ENCODE results near the gene UTF1. TPM values are rescaled to one million over a fixed set of nuclear protein-coding genes. Genes with fewer than 3 reads are reported as not detected.

Gene UTF1, protein sequence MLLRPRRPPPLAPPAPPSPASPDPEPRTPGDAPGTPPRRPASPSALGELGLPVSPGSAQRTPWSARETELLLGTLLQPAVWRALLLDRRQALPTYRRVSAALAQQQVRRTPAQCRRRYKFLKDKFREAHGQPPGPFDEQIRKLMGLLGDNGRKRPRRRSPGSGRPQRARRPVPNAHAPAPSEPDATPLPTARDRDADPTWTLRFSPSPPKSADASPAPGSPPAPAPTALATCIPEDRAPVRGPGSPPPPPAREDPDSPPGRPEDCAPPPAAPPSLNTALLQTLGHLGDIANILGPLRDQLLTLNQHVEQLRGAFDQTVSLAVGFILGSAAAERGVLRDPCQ
- not detected for total RNA-seq

GRCh38 chr10:133230044-133230361 is at the start of gene UTF1:
UTF1 (plus strand) TSS chr10:133230217; CDS start chr10:133230289, 72 bp downstream.
- H3K4me3 ChIP-seq, result peak within 1 kb of the TSS; percentile 49
- TF ChIP-seq CTCF (IDR thresholded peaks at IDR 0.05), result no peak
- DNase-seq (ENCODE audit: low spot score) (no peak), ATAC-seq (ENCODE audit: insufficient number of reproducible peaks, low FRiP score, low read depth) (no peak)
- no peaks in the 10 kb centered on the region for H3K4me1 ChIP-seq (ENCODE audit: control insufficient read depth in 1 of 2, low read depth in 2 of 2)
- no peaks in the 10 kb centered on the region for H3K36me3 ChIP-seq
- H3K27me3 ChIP-seq (replicated peaks; ENCODE audit: insufficient read depth), result no peaks in the 10 kb centered on the region
- no peak within 1 kb of the TSS for H3K27ac ChIP-seq
- no peaks in the 10 kb centered on the region for H3K9me3 ChIP-seq

GRCh38 chr10:133180965-133181639 is 48.9 kb upstream of the UTF1 start:
- H3K27ac ChIP-seq, result no peak overlapping the region
- ATAC-seq (ENCODE audit: insufficient number of reproducible peaks, low FRiP score, low read depth), result no peak
- no peaks in the 10 kb centered on the region for H3K36me3 ChIP-seq
- no peaks in the 10 kb centered on the region for H3K9me3 ChIP-seq
- DNase-seq (ENCODE audit: low spot score), result no peak
- no peaks in the 10 kb centered on the region for H3K4me1 ChIP-seq (ENCODE audit: control insufficient read depth in 1 of 2, low read depth in 2 of 2)
- no peak overlapping the region for H3K4me3 ChIP-seq
- TF ChIP-seq CTCF (IDR thresholded peaks at IDR 0.05), result no peak
- no peaks in the 10 kb centered on the region for H3K27me3 ChIP-seq (replicated peaks; ENCODE audit: insufficient read depth)

DNA sequence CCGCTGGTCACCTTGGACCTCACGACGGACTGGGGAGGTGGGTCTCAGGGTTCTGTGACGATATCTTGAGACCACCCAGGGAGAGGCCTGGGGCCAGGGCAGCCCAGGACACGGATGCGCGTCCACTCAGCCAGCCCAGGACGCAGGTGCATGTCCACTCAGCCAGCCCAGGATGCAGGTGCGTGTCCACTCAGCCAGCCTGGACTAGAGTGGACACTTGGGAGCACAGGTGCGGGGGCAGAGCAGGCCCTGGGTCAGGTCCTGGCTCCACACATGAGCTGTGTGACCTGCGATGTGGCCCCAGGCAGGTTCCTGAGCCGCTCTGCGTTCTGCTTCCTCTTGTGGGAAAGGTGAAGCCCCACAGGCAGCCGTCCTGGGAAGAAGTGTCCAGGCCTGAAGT is 47.8 kb upstream of the UTF1 start:
- Histone ChIP-seq H3K36me3 (no peaks in the 10 kb centered on the region), H3K27ac (no peak overlapping the region), H3K9me3 (no peaks in the 10 kb centered on the region), H3K4me1 (ENCODE audit: control insufficient read depth in 1 of 2, low read depth in 2 of 2) (no peaks in the 10 kb centered on the region), H3K4me3 (no peak overlapping the region), H3K27me3 (replicated peaks; ENCODE audit: insufficient read depth) (no peaks in the 10 kb centered on the region)
- TF ChIP-seq CTCF (IDR thresholded peaks at IDR 0.05), result no peak
- ATAC-seq (ENCODE audit: insufficient number of reproducible peaks, low FRiP score, low read depth) (no peak), DNase-seq (ENCODE audit: low spot score) (no peak)

DNA sequence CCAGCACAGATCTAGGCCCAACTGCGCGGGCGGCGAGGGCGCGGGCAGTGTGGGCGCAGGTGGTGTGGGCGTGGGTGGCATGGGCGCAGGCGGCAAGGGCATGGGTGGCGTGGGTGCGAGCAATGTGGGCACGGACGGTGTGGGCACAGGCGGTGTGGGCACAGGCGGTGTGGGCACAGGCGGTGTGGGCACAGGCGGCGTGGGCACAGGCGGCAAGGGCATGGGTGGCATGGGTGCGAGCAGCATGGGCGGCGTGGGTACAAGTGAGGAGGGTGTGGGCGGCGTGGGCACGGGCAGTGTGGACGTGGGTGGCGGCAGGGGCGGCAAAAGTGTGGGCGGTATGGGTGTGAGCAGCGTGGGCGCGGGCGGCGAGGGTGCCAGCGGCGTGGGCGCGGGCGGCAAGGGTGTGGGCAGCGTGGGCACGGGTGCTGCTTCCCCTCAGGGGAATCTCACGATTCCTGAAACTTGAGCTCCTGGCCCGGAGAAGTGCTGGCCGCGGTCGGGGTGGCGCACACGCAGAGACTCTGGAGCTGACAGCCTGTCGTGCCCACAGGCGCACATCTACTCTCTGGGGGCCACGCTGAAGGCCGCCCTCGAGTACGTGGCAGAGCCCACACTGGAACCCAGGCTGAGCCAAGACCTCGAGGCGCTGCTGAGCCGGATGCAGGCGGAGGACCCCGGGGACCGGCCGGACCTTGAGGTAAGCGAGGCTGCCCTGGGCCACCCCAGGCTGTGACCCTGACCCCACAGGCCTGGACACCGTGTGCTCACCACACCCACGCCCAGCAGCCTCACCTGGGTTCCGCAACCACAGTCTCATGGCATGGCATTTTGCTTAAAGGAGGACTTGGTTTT is 47.0 kb upstream of the UTF1 start:
- no peak overlapping the region for H3K27ac ChIP-seq
- H3K36me3 ChIP-seq, result no peaks in the 10 kb centered on the region
- ATAC-seq (ENCODE audit: insufficient number of reproducible peaks, low FRiP score, low read depth) (no peak), DNase-seq (ENCODE audit: low spot score) (no peak)
- H3K4me1 ChIP-seq (ENCODE audit: control insufficient read depth in 1 of 2, low read depth in 2 of 2), result no peaks in the 10 kb centered on the region
- no peaks in the 10 kb centered on the region for H3K9me3 ChIP-seq
- H3K27me3 ChIP-seq (replicated peaks; ENCODE audit: insufficient read depth), result no peaks in the 10 kb centered on the region
- no peak for TF ChIP-seq CTCF (IDR thresholded peaks at IDR 0.05)
- H3K4me3 ChIP-seq, result no peak overlapping the region

Measured in thoracic aorta (tissue), 2 donors.